ENCODE measurements around the gene SRY. TPM values are rescaled to one million over a fixed set of nuclear protein-coding genes. Genes with fewer than 3 reads are reported as not detected.
"Not testable (repeated sequence)": the region's sequence is repeated elsewhere in the genome, so short reads cannot be mapped to it uniquely, and the experiment has no call there.

SRY gene
- total RNA-seq (2014; rRNA removed; shearing (Covaris generic); ENCODE audit: low replicate concordance): not detected in 2 replicates

DNA sequence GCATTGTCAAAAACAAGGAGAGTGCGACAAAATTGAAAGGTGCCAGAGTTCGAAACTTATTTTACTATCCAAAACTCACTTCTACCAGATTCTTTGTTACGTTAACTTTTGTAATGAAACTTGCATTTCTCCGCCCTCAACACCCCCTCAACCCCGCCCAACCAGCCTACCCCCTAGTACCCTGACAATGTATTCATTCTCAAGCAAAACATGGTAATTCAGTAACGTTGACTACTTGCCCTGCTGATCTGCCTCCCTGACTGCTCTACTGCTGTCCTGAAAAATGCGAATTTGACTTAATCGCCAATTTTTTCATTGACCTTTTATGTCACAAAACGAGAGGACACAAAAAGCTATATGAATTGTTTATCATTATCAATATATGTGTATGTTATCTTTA lies at the start of gene SRY:
SRY (minus strand) TSS at position 83 of the 400 bp plus-strand sequence; CDS start at position 4, 79 bp downstream.
- H3K4me3 ChIP-seq: no peak within 1 kb of the TSS
- H3K36me3 ChIP-seq: no peaks in the 10 kb centered on the region
- H3K27me3 ChIP-seq: no peaks in the 10 kb centered on the region; the same call in 1 of the 2 replicates
- H3K9me3 ChIP-seq: no peaks in the 10 kb centered on the region
- no peak for DNase-seq

DNA sequence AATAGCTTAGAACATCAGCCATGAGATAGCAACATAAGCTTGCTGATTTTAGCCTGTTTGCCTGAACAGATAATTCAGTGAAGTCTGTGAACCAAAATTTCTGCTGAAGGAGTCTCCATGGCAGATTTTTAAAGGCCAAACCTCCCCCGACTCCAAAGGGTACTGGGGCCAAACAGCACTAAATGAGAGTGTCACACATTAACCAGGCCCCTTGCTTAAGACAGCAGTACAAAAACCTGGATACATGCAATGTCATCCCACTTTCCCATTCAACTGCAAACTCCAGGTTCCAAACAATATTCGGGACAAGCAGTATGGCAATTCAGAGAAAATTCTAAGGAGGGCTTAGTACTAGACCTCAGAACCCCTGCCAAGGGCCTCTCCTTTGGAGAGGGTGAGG lies 49.6 kb upstream of the SRY start:
- no peak for DNase-seq
- peaks cover 5% of the 10 kb centered on the region for H3K36me3 ChIP-seq
- H3K4me3 ChIP-seq: no peak overlapping the region
- H3K27me3 ChIP-seq: peaks cover 18% of the 10 kb centered on the region
- H3K9me3 ChIP-seq: no peaks in the 10 kb centered on the region

DNA sequence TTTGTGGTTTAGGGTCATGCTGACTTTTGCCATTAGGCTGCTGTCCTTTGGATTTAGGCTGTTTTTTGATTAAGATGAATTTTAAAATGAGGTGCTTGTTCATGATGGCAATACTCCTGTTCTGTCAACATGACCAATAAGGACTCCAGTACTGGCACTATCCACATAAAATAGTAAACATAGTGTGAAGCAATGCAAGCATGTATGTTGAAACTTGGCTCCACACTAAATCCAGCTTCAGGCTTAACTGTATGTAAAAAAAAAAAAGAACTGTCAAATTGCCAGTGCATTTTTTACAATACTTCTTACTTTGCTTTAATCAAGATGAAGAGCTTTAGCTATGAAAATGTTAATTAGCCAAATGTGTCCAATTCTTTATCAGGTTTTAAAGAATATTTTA lies 47.7 kb upstream of the SRY start:
- no peak overlapping the region for H3K4me3 ChIP-seq
- no peak for DNase-seq
- peaks cover 5% of the 10 kb centered on the region for H3K9me3 ChIP-seq
- peaks cover 32% of the 10 kb centered on the region for H3K27me3 ChIP-seq
- no peaks in the 10 kb centered on the region for H3K36me3 ChIP-seq

DNA sequence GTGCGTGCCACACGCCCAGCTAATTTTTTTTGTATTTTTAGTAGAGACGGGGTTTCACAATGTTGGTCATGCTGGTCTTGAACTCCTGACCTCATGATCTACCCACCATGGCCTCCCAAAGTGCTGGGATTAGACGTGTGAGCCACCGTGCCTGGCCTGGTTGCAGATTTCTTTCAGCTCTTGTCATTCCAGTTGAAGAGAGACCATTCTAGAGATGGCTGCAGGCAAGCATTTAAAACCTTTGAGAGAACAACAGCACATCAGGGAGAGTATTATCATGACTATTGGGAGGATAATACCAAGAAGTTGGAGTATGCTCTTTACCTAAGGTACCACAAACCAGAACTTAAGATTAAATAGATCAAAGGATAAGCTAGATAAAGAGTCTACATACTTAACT lies 41.0 kb upstream of the SRY start:
- Histone ChIP-seq H3K4me3 (no peak overlapping the region), H3K36me3 (no peaks in the 10 kb centered on the region), H3K9me3 (peaks cover 5% of the 10 kb centered on the region), H3K27me3 (peaks cover 25% of the 10 kb centered on the region)
- no peak for DNase-seq

DNA sequence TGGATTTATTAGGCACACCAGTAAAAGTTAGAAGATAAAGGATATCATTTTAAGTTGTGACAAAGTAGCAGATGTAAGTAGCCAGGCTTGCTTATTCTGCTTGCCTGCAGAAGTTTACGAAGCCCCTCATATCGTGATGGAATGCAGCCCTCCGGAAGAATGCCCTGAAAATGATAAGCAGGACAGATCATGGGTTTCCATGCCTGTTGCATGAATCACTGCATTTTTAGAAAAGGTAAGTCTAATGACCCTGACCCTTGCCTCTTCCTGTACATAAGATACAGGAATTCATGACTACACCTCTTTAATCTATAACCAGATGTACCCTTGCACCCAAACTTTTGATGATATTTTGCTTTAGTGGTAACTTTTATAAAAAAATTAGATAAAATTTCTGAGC lies 37.0 kb upstream of the SRY start:
- H3K36me3 ChIP-seq: no peaks in the 10 kb centered on the region
- no peak for DNase-seq

DNA sequence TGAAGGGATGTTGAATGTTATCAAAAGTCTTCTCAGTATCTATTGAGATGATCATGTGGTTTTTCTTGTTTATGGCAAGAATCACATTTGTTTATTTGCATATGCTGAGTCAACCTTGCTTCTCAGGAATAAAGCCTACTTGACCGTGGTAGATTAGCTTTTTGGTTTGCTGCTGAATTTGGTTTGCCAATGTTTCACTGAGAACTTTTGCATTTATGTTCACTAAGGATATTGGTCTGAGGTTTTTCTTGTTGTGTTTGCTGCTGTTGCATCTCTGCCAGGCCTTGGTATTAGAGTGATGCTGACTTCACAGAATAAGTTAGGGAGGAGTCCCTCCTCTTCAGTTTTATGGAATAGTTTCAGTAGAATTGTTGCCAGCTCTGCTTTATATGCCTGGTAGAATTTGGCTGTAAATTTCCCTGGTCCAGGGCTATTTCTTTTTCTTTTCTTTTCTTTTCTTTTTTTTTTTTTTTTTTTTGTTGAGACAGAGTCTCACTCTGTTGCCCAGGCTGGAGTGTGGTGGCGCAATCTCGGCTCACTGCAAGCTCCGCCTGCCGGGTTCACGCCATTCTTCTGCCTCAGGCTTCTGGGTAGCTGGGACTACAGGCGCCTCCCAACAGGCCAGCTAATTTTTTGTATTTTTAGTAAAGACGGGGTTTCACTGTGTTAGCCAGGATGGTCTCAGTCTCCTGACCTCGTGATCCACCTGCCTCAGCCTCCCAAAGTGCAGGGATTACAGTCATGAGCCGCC lies 29.8 kb upstream of the SRY start:
- not testable (repeated sequence) for H3K27me3 ChIP-seq, H3K36me3 ChIP-seq, H3K9me3 ChIP-seq
- H3K4me3 ChIP-seq: peak overlapping the region; percentile 17
- DNase-seq: peak; percentile 78

More for the DNA sequence above, 37.0 kb upstream of the SRY start:
- H3K27me3 ChIP-seq: no peaks in the 10 kb centered on the region; the same call in 1 of the 2 replicates
- H3K4me3 ChIP-seq: no peak overlapping the region
- H3K9me3 ChIP-seq: no peaks in the 10 kb centered on the region

DNA sequence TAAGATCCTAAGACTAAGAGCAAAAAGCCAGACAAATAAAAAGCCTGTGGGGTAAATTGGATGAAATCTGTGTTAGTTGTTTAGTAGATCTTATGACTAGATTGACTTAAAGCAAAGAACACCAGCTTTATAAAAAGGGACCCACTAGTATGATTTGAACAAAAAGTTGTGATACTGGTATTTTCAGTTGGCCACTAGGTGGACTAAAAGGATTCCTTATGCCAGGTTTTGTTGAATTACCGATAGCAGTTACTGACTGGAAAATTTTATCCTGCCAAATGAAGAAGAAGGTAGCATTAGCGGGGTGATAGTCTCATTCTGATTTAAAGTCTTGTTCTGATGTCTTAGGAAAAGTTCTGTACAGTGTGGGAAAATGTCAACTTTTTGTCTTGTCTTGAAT lies 12.8 kb upstream of the SRY start:
- DNase-seq: no peak

DNA sequence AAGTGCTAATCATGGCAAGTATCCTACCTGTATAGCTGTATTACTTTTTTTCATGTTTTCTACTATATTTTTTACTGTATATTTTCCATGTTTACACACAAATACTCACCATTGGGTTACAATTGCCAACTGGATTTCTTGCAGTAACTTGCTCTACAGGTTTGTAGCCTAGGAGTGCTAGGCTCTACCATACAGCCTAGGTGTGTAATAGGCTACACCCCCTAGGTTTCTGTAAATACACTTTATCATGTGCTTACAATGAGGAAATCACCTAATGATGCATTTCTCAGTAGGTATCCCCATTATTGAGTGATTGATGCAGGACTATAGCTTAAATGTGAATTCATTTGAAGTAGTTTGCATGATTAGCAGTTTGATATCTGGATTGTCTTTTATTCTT lies 10.5 kb upstream of the SRY start:
- DNase-seq: no peak

More for the DNA sequence above, 12.8 kb upstream of the SRY start:
- Histone ChIP-seq H3K27me3 (peaks cover 16% of the 10 kb centered on the region), H3K9me3 (no peaks in the 10 kb centered on the region), H3K36me3 (no peaks in the 10 kb centered on the region), H3K4me3 (no peak overlapping the region)

DNA sequence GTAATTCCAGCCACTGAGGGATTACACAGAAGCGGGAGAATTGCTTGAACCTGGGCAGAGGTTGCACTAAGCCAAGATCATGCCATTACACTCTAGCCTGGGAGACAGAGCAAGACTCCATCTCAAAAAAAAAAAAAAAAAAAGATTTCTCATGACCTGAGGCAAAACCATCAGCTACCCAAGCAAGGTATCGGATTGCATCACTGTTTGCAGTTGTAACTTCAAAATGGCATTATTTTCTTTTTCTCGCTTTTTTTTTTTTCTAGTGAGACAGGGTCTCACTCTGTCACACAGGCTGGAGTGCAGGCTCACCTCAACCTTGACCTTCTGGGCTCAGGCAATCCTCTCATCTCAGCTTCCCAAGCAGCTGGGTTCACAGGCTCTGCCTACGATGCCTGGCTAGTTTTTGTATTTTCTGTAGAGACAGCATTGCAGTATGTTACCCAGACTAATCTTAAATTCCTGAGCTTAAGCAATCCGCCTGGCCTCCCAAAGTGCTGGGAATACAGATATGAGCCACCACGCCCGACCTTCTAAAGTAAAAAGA lies 9.6 kb upstream of the SRY start:
- Histone ChIP-seq H3K9me3 (no peaks in the 10 kb centered on the region), H3K36me3 (no peaks in the 10 kb centered on the region), H3K4me3 (no peak overlapping the region), H3K27me3 (peaks cover under 1% of the 10 kb centered on the region)
- DNase-seq: no peak

More for the DNA sequence above, 10.5 kb upstream of the SRY start:
- Histone ChIP-seq H3K36me3 (no peaks in the 10 kb centered on the region), H3K27me3 (peaks cover 9% of the 10 kb centered on the region), H3K9me3 (no peaks in the 10 kb centered on the region), H3K4me3 (no peak overlapping the region)

DNA sequence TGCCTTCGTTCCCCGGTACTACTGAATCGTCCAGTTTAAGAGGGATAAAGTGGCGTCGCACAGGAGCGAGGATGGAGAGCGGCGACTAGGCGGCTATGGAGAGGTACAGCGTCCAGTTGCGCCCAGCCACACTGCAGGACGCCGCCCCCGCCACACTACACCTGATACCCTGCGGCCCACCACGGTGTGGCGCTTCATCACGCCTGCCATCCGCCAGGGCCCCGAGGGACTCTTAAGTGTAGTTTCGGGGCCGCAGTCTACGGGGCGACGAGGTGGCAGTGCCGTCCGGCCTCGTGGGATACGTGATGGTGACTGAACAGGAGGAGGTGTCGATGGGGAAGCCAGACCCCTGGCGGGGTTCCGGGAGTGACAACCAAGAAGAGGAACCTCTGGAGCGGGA lies 2.3 kb upstream of the SRY start:
- H3K36me3 ChIP-seq: no peaks in the 10 kb centered on the region
- no peak for DNase-seq
- no peaks in the 10 kb centered on the region for H3K9me3 ChIP-seq
- no peaks in the 10 kb centered on the region for H3K27me3 ChIP-seq
- H3K4me3 ChIP-seq: no peak overlapping the region

DNA sequence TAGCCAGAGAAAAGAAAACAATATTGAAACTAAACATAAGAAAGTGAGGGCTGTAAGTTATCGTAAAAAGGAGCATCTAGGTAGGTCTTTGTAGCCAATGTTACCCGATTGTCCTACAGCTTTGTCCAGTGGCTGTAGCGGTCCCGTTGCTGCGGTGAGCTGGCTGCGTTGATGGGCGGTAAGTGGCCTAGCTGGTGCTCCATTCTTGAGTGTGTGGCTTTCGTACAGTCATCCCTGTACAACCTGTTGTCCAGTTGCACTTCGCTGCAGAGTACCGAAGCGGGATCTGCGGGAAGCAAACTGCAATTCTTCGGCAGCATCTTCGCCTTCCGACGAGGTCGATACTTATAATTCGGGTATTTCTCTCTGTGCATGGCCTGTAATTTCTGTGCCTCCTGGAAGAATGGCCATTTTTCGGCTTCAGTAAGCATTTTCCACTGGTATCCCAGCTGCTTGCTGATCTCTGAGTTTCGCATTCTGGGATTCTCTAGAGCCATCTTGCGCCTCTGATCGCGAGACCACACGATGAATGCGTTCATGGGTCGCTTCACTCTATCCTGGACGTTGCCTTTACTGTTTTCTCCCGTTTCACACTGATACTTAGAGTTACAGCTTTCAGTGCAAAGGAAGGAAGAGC lies 488 bp downstream of the SRY start:
- Histone ChIP-seq H3K9me3 (no peaks in the 10 kb centered on the region), H3K4me3 (no peak overlapping the region), H3K36me3 (no peaks in the 10 kb centered on the region), H3K27me3 (no peaks in the 10 kb centered on the region; the same call in 1 of the 2 replicates)
- DNase-seq: no peak

Other genes starting within 250 kb of the SRY start
- gene RPS4Y1, start 53.9 kb upstream of the SRY start, total RNA-seq (2014; rRNA removed; shearing (Covaris generic); ENCODE audit: low replicate concordance): 1,185 and 1,340 TPM in 2 replicates
- gene ZFY, start 147.7 kb upstream of the SRY start, total RNA-seq (2014; rRNA removed; shearing (Covaris generic); ENCODE audit: low replicate concordance): 23.3 and 37.4 TPM in 2 replicates

All from MG63 (cell line).